Upper lobe of right lung (tissue), 1 donor: ENCODE data around the gene FAM76B. TPM values are rescaled to one million over a fixed set of nuclear protein-coding genes. Genes with fewer than 3 reads are reported as not detected.

Source experiments
- ATAC-seq: fragments of 200-7000 bp; cut with Tn5 transposase; one replicate; pipeline ENCODE4 v1.9.1; 2020; ENCODE audit warnings: mild to moderate bottlenecking, moderate library complexity
- DNase-seq: peaks from one replicate; pipeline ENCODE4 v3.0.0-alpha.2; 2020
- H3K27ac ChIP-seq: fragments of 200-600 bp; one replicate; pipeline ENCODE4 v1.8.0; 2022
- H3K27me3 ChIP-seq: fragments of 200-600 bp; one replicate; pipeline ENCODE4 v1.8.0; 2022; ENCODE audit warnings: mild to moderate bottlenecking
- H3K36me3 ChIP-seq: fragments of 200-600 bp; one replicate; pipeline ENCODE4 v1.8.0; 2022
- H3K4me1 ChIP-seq: fragments of 200-600 bp; one replicate; pipeline ENCODE4 v1.8.0; 2022
- H3K4me3 ChIP-seq: fragments of 200-600 bp; one replicate; pipeline ENCODE4 v1.8.0; 2022; ENCODE audit warnings: mild to moderate bottlenecking
- H3K9me3 ChIP-seq: fragments of 200-600 bp; one replicate; pipeline ENCODE4 v1.8.0; 2022
- CTCF ChIP-seq: fragments of 200-600 bp; IDR thresholded peaks from one replicate; pipeline ENCODE4 v1.8.0; 2022; ENCODE audit warnings: antibody characterized with exemption
- intact Hi-C: fragments of 100-400 bp; cut with DNase I; formaldehyde crosslinking; loops from one replicate; pipeline ENCODE4 v1.11.0; 2022
- total RNA-seq: library from RNA; stranded (reverse); fragmentation: NEBNext Ultra II Directional; extraction: Animal tissue kit (Norgen Biotek cat#: 25700); gene quantifications from one replicate; pipeline ENCODE4 v1.2.1, GENCODE V29; 2021
- donor health status: DM: no; HTN: yes; CAD: no; lungs with severe emphysema.

FAM76B gene
- total RNA-seq, 1 donor from 2014 or later = 22.5 TPM

GRCh38 chr11:95805869-95806268 lies 16.3 kb upstream of the FAM76B start:
- H3K36me3 ChIP-seq = peaks cover 15% of the 10 kb centered on the region
- TF ChIP-seq CTCF = no peak
- no peaks in the 10 kb centered on the region for H3K9me3 ChIP-seq
- H3K27ac ChIP-seq = no peak overlapping the region
- ATAC-seq = no peak
- no peak overlapping the region for H3K4me3 ChIP-seq
- no peaks in the 10 kb centered on the region for H3K4me1 ChIP-seq
- intact Hi-C loops = no loop called here
- H3K27me3 ChIP-seq = no peaks in the 10 kb centered on the region
- DNase-seq = no peak

DNA sequence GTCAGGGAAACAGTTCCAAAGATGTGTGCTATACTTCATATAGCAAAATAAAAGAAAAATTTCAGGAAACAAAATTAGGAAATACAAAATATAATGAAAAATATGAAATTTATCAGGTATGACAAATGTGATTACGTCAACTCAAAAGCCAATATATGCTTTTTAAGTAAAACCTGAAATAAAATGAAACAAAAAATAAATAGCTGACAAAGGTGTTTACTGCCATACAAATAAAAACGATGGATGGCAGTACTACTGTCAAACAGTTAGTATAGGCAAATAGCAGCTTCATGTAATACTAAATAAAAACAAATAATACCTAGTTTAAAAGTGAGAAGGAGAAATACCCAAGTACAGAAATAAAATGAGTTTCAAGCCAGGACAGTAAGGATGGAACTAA lies 14.4 kb upstream of the FAM76B start:
- Histone ChIP-seq H3K4me1 (no peaks in the 10 kb centered on the region), H3K27me3 (no peaks in the 10 kb centered on the region), H3K36me3 (peaks cover 33% of the 10 kb centered on the region), H3K9me3 (no peaks in the 10 kb centered on the region), H3K4me3 (no peak overlapping the region), H3K27ac (no peak overlapping the region)
- intact Hi-C loops = no loop called here
- no peak for ATAC-seq
- no peak for DNase-seq
- no peak for TF ChIP-seq CTCF

DNA sequence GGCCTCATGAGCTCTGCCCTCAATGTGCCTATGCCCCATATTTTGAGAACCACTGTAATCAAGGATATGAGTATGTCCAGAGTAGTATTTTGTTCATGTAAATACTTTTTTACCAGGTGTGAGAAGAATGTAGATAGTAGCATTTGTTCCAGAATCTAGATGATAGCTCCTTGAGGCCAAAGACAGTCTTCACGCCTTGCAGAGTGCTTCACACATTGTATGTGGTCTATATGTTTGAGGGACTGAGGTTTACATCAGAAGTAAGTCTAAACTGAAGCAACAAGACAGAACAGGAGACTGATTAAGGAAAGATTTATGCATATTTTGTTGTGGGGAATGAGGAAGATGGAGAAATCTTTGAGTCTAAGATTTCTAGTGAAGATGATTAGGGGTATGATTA lies 13.2 kb upstream of the FAM76B start:
- Histone ChIP-seq H3K27ac (no peak overlapping the region), H3K36me3 (peaks cover 33% of the 10 kb centered on the region), H3K9me3 (no peaks in the 10 kb centered on the region), H3K4me3 (no peak overlapping the region), H3K4me1 (no peaks in the 10 kb centered on the region), H3K27me3 (no peaks in the 10 kb centered on the region)
- TF ChIP-seq CTCF = no peak
- DNase-seq (no peak), ATAC-seq (no peak)
- intact Hi-C loops = no loop called here

DNA sequence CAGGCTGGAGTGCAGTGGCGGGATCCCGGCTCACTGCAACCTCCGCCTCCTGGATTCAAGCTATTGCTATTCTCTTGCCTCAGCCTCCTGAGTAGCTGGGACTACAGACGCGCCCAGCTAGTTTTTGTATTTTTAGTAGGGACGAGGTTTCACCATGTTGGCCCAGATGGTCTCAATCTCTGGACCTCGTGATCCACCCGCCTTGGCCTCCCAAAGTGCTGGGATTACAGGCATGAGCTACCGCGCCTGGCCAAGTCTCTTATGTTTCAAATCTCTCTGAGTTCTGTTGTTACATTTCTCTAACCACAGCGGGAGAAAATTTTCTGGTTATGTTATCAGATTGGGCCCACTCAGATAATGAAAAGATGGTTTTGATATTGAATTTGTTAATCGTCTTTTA lies 10.9 kb upstream of the FAM76B start:
- Histone ChIP-seq H3K9me3 (no peaks in the 10 kb centered on the region), H3K4me3 (no peak overlapping the region), H3K27me3 (no peaks in the 10 kb centered on the region), H3K4me1 (no peaks in the 10 kb centered on the region), H3K36me3 (peaks cover 30% of the 10 kb centered on the region), H3K27ac (no peak overlapping the region)
- DNase-seq (no peak), ATAC-seq (no peak)
- no peak for TF ChIP-seq CTCF
- intact Hi-C loops = no loop called here

- intact Hi-C loops = no loop called here
- ATAC-seq (no peak), DNase-seq (no peak)
- Histone ChIP-seq H3K4me3 (no peak overlapping the region), H3K9me3 (no peaks in the 10 kb centered on the region), H3K27ac (no peak overlapping the region), H3K4me1 (no peaks in the 10 kb centered on the region), H3K27me3 (no peaks in the 10 kb centered on the region), H3K36me3 (peaks cover 24% of the 10 kb centered on the region)
- no peak for TF ChIP-seq CTCF
Observed at GRCh38 chr11:95799546-95799945, 10.0 kb upstream of the FAM76B start.

GRCh38 chr11:95796501-95796900 lies 6.9 kb upstream of the FAM76B start:
- Histone ChIP-seq H3K36me3 (peaks cover 19% of the 10 kb centered on the region), H3K4me1 (peaks cover 9% of the 10 kb centered on the region), H3K27ac (no peak overlapping the region), H3K27me3 (no peaks in the 10 kb centered on the region), H3K9me3 (no peaks in the 10 kb centered on the region), H3K4me3 (no peak overlapping the region)
- intact Hi-C loops = no loop called here
- no peak for DNase-seq
- ATAC-seq = no peak
- no peak for TF ChIP-seq CTCF
